Measurements from ENCODE around the gene SYT11.

SYT11 gene, protein sequence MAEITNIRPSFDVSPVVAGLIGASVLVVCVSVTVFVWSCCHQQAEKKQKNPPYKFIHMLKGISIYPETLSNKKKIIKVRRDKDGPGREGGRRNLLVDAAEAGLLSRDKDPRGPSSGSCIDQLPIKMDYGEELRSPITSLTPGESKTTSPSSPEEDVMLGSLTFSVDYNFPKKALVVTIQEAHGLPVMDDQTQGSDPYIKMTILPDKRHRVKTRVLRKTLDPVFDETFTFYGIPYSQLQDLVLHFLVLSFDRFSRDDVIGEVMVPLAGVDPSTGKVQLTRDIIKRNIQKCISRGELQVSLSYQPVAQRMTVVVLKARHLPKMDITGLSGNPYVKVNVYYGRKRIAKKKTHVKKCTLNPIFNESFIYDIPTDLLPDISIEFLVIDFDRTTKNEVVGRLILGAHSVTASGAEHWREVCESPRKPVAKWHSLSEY

DNA sequence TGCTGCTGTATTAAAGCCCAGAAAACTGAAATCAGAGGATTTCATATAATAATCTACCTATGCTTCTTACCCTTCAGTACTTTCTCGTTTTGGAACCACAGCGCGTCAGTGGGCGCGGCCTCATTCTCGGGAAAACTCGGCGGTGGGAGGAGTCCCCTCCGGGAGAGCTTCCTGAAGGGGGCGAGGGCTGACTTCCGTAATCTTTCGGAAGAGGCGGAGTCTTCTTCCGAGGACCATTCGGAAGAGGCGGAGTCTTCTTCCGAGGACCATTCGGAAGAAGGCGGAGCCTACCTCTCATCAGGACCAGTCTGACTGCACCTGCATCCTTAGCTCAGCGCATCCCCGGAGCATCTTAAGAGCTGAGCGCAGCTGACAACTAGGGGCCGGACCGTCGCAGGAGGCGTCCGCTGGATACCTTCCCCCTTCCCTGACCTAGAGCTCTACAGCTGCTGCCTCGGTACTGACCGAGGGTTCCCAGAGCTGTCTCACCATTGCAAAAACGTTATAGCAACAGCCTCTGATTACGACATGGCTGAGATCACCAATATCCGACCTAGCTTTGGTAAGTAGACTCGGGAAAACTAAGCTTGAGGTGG lies at the start of gene SYT11:
SYT11 (plus strand) TSS at position 334 of the 596 bp plus-strand sequence; CDS start at position 529, 195 bp downstream.
- Histone ChIP-seq H3K4me1 (ENCODE audit: insufficient read depth, low read length, severe bottlenecking) (peaks cover 41% of the 10 kb centered on the region), H3K79me2 (ENCODE audit: insufficient read depth, low read length) (peaks cover 11% of the 10 kb centered on the region), H3K4me2 (ENCODE audit: low read length) (peak within 1 kb of the TSS; percentile 89), H3K9me3 (ENCODE audit: low read length) (no peaks in the 10 kb centered on the region), H3K9me2 (ENCODE audit: low read depth, low read length) (no peaks in the 10 kb centered on the region), H2AFZ (ENCODE audit: low read length) (peak within 1 kb of the TSS; percentile 48; the same call in 1 of the 2 replicates), H3K4me3 (ENCODE audit: low read depth, low read length, poor library complexity, severe bottlenecking) (peak within 1 kb of the TSS; percentile 88), H3K27ac (ENCODE audit: low read depth, low read length, poor library complexity, severe bottlenecking) (peak within 1 kb of the TSS; percentile 86), H4K20me1 (ENCODE audit: insufficient read depth, low read length) (no peaks in the 10 kb centered on the region), H3F3A (ENCODE audit: insufficient read depth, low read length) (peaks cover 11% of the 10 kb centered on the region), H3K9ac (ENCODE audit: low read length) (peak within 1 kb of the TSS; percentile 68), H3K36me3 (ENCODE audit: insufficient read depth, low read length) (peaks cover 7% of the 10 kb centered on the region; the same call in 1 of the 2 replicates), H3K27me3 (ENCODE audit: insufficient read depth, low read length) (no peaks in the 10 kb centered on the region)
- TF ChIP-seq EZH2 (IDR thresholded peaks at IDR 0.05; ENCODE audit: borderline replicate concordance, low read length), result no peak

DNA sequence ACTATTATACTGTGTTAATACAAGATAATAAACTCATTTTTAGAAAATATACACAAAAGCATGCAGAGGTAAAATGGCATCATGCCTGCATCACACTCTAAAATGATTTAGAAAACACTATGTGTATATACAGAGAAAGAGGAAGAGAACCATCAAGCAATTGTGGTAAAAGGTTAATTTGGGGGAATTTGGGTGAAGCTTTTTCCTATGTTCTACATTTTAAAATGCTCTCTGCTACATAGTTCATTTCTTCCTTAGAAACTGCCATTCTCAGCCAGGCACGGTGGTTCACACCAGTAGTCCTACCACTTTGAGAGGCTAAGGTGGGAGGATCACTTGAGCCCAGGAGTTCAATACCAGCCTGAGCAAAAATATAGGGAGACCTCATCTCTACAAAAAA lies 46.5 kb upstream of the SYT11 start:
- Histone ChIP-seq H3K9me3 (ENCODE audit: low read length) (no peaks in the 10 kb centered on the region), H2AFZ (ENCODE audit: low read length) (no peak overlapping the region), H3K36me3 (ENCODE audit: insufficient read depth, low read length) (peaks cover 68% of the 10 kb centered on the region), H3K27ac (ENCODE audit: low read depth, low read length, poor library complexity, severe bottlenecking) (no peak overlapping the region), H3K79me2 (ENCODE audit: insufficient read depth, low read length) (no peaks in the 10 kb centered on the region), H3K4me1 (ENCODE audit: insufficient read depth, low read length, severe bottlenecking) (peaks cover 6% of the 10 kb centered on the region), H3K27me3 (ENCODE audit: insufficient read depth, low read length) (no peaks in the 10 kb centered on the region), H3K4me2 (ENCODE audit: low read length) (no peak overlapping the region), H3F3A (ENCODE audit: insufficient read depth, low read length) (no peaks in the 10 kb centered on the region), H3K9ac (ENCODE audit: low read length) (no peak overlapping the region), H3K9me2 (ENCODE audit: low read depth, low read length) (no peaks in the 10 kb centered on the region), H3K4me3 (ENCODE audit: low read depth, low read length, poor library complexity, severe bottlenecking) (no peak overlapping the region), H4K20me1 (ENCODE audit: insufficient read depth, low read length) (no peaks in the 10 kb centered on the region)
- TF ChIP-seq EZH2 (IDR thresholded peaks at IDR 0.05; ENCODE audit: borderline replicate concordance, low read length), result no peak
- no peak for TF ChIP-seq CTCF (IDR thresholded peaks at IDR 0.05; ENCODE audit: low read length)

- Histone ChIP-seq H3K27me3 (ENCODE audit: insufficient read depth, low read length) (no peaks in the 10 kb centered on the region), H3K79me2 (ENCODE audit: insufficient read depth, low read length) (no peaks in the 10 kb centered on the region), H3K4me1 (ENCODE audit: insufficient read depth, low read length, severe bottlenecking) (peaks cover 6% of the 10 kb centered on the region), H3F3A (ENCODE audit: insufficient read depth, low read length) (no peaks in the 10 kb centered on the region), H3K27ac (ENCODE audit: low read depth, low read length, poor library complexity, severe bottlenecking) (no peak overlapping the region), H3K9ac (ENCODE audit: low read length) (no peak overlapping the region), H3K36me3 (ENCODE audit: insufficient read depth, low read length) (peaks cover 71% of the 10 kb centered on the region), H3K9me2 (ENCODE audit: low read depth, low read length) (no peaks in the 10 kb centered on the region), H3K4me2 (ENCODE audit: low read length) (no peak overlapping the region), H3K4me3 (ENCODE audit: low read depth, low read length, poor library complexity, severe bottlenecking) (no peak overlapping the region), H3K9me3 (ENCODE audit: low read length) (no peaks in the 10 kb centered on the region), H4K20me1 (ENCODE audit: insufficient read depth, low read length) (no peaks in the 10 kb centered on the region), H2AFZ (ENCODE audit: low read length) (no peak overlapping the region)
- TF ChIP-seq EZH2 (IDR thresholded peaks at IDR 0.05; ENCODE audit: borderline replicate concordance, low read length), result no peak
- TF ChIP-seq CTCF (IDR thresholded peaks at IDR 0.05; ENCODE audit: low read length), result no peak
Observed at GRCh38 chr1:155813672-155814071, 45.7 kb upstream of the SYT11 start.
